Breast epithelium (tissue), 4 donors: ENCODE data around the gene SREBF1. TPM values are rescaled to one million over a fixed set of nuclear protein-coding genes. Genes with fewer than 3 reads are reported as not detected.

ENCODE experiments used
- DNase-seq, 2 donors: peaks; one replicate each; pipeline ENCODE4 v3.0.0-alpha.2; 2019; ENCODE audit warnings: low spot score in 2 of 2
- H3K27ac ChIP-seq, 2 donors: fragments of 200-600 bp; sonication (generic) in 1 of 2; one replicate each; pipeline ENCODE4 v1.5.1; 2016 to 2019; ENCODE audit warnings: mild to moderate bottlenecking in 1 of 2
- H3K27me3 ChIP-seq, 2 donors: fragments of 200-600 bp; sonication (generic) in 1 of 2; one replicate each; pipeline versions ENCODE4 v1.5.1 to v1.6.0; 2017 to 2019; ENCODE audit warnings: control low read depth in 1 of 2, mild to moderate bottlenecking in 1 of 2
- H3K36me3 ChIP-seq: fragments of 200-600 bp; one replicate; pipeline ENCODE4 v1.5.1; 2019
- H3K4me1 ChIP-seq, 2 donors: fragments of 200-600 bp; sonication (generic); one replicate each; pipeline ENCODE4 v1.5.1; 2016 to 2019; ENCODE audit warnings: control low read depth in 1 of 2
- H3K4me3 ChIP-seq, 3 donors: fragments of 200-600 bp; sonication (generic); 1 replicate in 2 of 3; 2 replicates in 1 of 3; pipeline ENCODE4 v1.5.1; 2016 to 2019; ENCODE audit warnings: mild to moderate bottlenecking in 3 of 3, moderate library complexity in 2 of 3
- H3K9me3 ChIP-seq, 2 donors: fragments of 200-600 bp; sonication (generic) in 1 of 2; one replicate each; pipeline ENCODE4 v1.5.1; 2016 to 2019; ENCODE audit warnings: control low read depth in 1 of 2
- CTCF ChIP-seq, 3 donors: fragments of 450-650 bp; IDR thresholded peaks; one replicate each; pipeline ENCODE4 v1.5.1; 2016 to 2017; ENCODE audit warnings: antibody characterized with exemption in 3 of 3, mild to moderate bottlenecking in 3 of 3, moderate library complexity in 3 of 3
- POLR2A ChIP-seq: fragments of 450-650 bp; IDR thresholded peaks from one replicate; pipeline ENCODE4 v1.6.1; 2016; ENCODE audit warnings: antibody characterized with exemption, mild to moderate bottlenecking, moderate library complexity
- POLR2AphosphoS5 ChIP-seq, 3 donors: sonication (generic); formaldehyde crosslinking; IDR thresholded peaks; one replicate each; pipeline ENCODE4 v1.6.1; 2017; ENCODE audit warnings: antibody characterized with exemption in 3 of 3
- intact Hi-C: fragments of 100-400 bp; cut with DNase I; formaldehyde crosslinking; loops from one replicate; pipeline ENCODE4 v1.15.1; 2023; ENCODE audit warnings: low total_unique reads
- total RNA-seq, 3 donors: library from RNA; depleted of rRNA; stranded (reverse); fragments of >200 nt; gene quantifications; one replicate each; pipeline ENCODE4 v1.1.0, GENCODE V29; 2016

The SREBF1 gene
- total RNA-seq, 3 donors from 2014 or later = 39.0 to 119 (median 81.3) TPM

DNA sequence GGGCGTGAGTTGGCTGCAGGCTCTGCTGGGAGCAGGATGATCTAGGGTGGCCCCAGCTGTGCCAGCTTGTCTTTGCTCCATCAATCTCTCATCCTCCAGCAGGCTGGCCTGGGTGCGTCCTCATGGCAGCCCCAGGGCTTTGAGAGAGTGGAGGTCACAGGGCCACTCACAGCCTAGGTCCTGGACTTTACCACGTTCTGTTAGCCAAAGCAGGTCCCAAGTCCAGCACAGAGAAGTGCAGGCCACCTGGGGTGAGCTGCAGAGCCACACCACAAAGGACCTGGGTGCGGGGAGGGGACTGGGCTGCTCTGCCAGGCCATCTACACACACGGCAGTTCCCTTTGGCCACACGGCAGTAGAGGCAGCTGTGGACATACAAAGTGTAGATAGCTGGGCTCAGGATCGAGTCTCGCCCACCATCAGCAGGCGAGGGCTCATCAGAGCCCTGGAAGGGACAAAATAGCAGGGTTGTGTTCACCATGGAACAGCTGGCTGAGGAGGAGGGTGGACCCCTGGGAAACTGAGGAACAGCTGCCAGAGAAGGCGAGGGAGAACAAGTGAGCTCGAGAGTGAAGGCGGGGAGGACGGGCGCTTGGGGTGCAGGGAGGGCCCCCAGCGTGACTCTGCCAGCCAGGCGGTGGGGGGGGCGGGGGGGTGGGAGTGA lies 30.0 kb downstream of the SREBF1 start:
- no peaks in the 10 kb centered on the region for H3K36me3 ChIP-seq
- H3K4me1 ChIP-seq = peaks cover 0 to 7% of the 10 kb centered on the region in 2 donors
- DNase-seq = no peak
- H3K27me3 ChIP-seq = no peaks in the 10 kb centered on the region
- intact Hi-C loops = no loop called here
- H3K27ac ChIP-seq = no peak overlapping the region
- H3K4me3 ChIP-seq = no peak overlapping the region
- no peaks in the 10 kb centered on the region for H3K9me3 ChIP-seq
- TF ChIP-seq CTCF (IDR thresholded peaks at IDR 0.05) = no peak

DNA sequence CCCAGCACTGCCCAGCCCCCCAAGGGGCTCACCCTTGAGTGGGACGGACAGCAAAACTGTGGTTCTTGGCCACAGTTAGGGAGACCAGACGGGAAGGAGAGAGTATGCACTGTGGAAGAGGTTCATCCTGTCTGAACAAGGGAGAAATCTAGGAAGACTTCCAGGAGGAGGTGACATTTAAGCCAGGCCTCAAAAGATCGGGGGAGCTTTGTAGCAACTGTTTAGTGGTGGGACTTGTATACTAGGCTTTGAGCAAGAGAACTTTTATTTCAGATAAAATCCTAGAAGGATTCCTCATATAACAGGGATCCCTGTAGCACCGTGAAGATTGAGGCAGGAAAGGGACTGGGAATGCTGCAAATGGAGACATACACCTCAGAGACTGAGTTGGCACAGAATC lies 30.8 kb downstream of the SREBF1 start:
- Histone ChIP-seq H3K36me3 (no peaks in the 10 kb centered on the region), H3K27me3 (no peaks in the 10 kb centered on the region), H3K27ac (peak overlapping the region in 1 of 2 donors; percentile 17), H3K9me3 (no peaks in the 10 kb centered on the region), H3K4me1 (peaks cover 0 to 7% of the 10 kb centered on the region in 2 donors), H3K4me3 (no peak overlapping the region)
- no peak for TF ChIP-seq CTCF (IDR thresholded peaks at IDR 0.05)
- no peak for TF ChIP-seq POLR2A
- intact Hi-C loops = no loop called here
- DNase-seq = no peak

- H3K36me3 ChIP-seq = no peaks in the 10 kb centered on the region
- H3K9me3 ChIP-seq = no peaks in the 10 kb centered on the region
- H3K27ac ChIP-seq = peak overlapping the region; percentile 17 to 21
- H3K4me3 ChIP-seq = no peak overlapping the region
- no peaks in the 10 kb centered on the region for H3K27me3 ChIP-seq
- no peak for DNase-seq
- intact Hi-C loops = no loop called here
- peaks cover 0 to 5% of the 10 kb centered on the region in 2 donors for H3K4me1 ChIP-seq
- TF ChIP-seq CTCF (IDR thresholded peaks at IDR 0.05) = no peak
- no peak for TF ChIP-seq POLR2AphosphoS5 (IDR thresholded peaks at IDR 0.05)
- no peak for TF ChIP-seq POLR2A
These were observed 31.2 kb downstream of the SREBF1 start for GRCh38 chr17:17805575-17805974.

DNA sequence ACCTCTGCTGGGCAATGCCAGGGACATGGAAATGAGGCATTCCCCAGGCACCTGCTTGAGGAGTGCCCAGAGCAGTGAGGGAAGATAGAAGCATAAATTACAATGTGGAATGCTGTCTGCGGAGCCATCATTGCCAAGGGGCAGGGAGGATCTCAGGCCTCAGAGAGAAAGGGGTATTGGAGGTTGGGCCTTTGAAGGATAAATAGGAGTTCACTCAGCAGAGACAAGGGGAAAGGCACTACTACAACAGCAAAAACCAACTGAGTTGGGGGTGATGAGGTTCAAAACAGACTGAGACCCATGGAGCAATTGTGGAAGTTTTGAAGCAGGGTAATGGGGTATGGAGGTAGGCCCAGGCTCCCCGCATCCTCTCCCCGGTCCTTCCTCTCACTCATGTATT lies 32.8 kb downstream of the SREBF1 start:
- Histone ChIP-seq H3K4me1 (no peaks in the 10 kb centered on the region), H3K27me3 (no peaks in the 10 kb centered on the region), H3K9me3 (no peaks in the 10 kb centered on the region), H3K36me3 (no peaks in the 10 kb centered on the region), H3K4me3 (no peak overlapping the region), H3K27ac (no peak overlapping the region)
- no peak for DNase-seq
- no peak for TF ChIP-seq CTCF (IDR thresholded peaks at IDR 0.05)
- no peak for TF ChIP-seq POLR2AphosphoS5 (IDR thresholded peaks at IDR 0.05)
- TF ChIP-seq POLR2A = no peak
- intact Hi-C loops = no loop called here

DNA sequence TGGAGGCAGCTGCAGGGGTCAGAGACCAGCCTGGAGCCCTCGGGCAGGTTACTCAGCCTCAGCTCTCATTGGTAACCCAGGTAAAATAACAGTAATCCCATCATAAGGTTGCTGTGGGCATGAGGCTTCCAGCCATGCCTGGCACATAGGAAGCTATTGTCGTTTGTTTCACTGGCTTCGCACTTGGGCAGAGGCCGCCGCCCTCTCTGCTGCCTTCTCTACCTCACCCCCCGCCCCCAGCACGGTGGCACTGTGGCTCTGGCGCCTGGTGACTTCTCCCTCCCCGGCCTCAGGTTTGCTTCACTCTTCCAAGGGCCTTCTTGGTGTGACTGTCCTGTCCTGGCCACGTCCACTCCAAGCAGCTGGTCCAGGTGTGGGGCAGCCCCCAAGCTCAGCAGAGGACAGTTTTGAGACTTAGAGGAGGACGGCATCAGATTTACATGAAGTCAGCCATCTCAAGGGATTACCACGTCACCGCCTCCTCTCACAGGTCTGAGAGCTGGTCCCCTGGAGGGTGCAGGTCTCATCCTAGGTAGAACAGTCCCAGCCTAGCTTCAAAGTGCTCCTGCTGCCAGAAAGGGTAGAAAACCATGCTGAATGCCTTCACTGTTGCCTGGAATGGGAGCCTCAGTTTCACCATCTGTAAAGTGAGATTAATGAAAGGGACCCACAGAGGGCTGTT lies 34.8 kb downstream of the SREBF1 start:
- TF ChIP-seq POLR2A (no peak), POLR2AphosphoS5 (IDR thresholded peaks at IDR 0.05) (no peak), CTCF (IDR thresholded peaks at IDR 0.05) (no peak)
- Histone ChIP-seq H3K36me3 (no peaks in the 10 kb centered on the region), H3K4me1 (no peaks in the 10 kb centered on the region), H3K9me3 (no peaks in the 10 kb centered on the region), H3K27me3 (no peaks in the 10 kb centered on the region), H3K27ac (peak overlapping the region; percentile 48 to 58), H3K4me3 (no peak overlapping the region)
- intact Hi-C loops = no loop called here
- no peak for DNase-seq
